Measurements from ENCODE around the gene ACADSB.

The ACADSB gene

DNA sequence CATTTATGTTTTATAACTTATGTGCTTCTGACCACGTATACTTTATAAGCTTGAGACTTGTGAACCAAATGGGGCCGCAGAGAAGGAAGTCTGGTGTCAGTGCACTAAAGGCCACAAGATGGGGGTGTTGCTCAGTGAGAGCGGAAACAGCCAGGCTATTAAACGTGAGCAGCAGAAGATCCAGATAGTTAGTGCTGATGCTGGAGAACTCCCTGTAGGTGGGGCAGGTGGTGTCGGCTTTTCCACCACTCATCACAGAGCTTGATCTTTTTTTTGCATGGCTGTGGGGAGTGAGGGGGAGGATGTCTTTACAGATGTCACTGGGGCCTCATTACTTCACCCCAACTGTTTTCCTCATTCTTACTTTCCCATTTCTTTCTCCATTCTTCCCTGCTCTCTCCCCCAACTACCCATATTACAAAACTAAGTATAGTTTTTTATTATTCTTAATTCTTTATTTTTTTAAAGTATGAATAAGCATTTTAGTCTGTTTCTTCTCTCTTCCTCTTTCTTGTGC is 34.7 kb downstream of the ACADSB start:
- in situ Hi-C loops (cut with HindIII; ENCODE audit: low pct_ligation_motif_present, low sequenced_read_pairs) = no loop called here
- DNase-seq = peak; percentile 62
- TF ChIP-seq, protein P1, sequence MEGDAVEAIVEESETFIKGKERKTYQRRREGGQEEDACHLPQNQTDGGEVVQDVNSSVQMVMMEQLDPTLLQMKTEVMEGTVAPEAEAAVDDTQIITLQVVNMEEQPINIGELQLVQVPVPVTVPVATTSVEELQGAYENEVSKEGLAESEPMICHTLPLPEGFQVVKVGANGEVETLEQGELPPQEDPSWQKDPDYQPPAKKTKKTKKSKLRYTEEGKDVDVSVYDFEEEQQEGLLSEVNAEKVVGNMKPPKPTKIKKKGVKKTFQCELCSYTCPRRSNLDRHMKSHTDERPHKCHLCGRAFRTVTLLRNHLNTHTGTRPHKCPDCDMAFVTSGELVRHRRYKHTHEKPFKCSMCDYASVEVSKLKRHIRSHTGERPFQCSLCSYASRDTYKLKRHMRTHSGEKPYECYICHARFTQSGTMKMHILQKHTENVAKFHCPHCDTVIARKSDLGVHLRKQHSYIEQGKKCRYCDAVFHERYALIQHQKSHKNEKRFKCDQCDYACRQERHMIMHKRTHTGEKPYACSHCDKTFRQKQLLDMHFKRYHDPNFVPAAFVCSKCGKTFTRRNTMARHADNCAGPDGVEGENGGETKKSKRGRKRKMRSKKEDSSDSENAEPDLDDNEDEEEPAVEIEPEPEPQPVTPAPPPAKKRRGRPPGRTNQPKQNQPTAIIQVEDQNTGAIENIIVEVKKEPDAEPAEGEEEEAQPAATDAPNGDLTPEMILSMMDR (IDR thresholded peaks at IDR 0.05; ENCODE audit: low read depth, low read length, missing control alignments) = peak; percentile 89
- Histone ChIP-seq H3K27ac (no peak overlapping the region), H3K36me3 (replicated peaks) (no peaks in the 10 kb centered on the region), H3K27me3 (replicated peaks) (no peaks in the 10 kb centered on the region), H3K4me3 (ENCODE audit: low read depth, low read length) (no peak overlapping the region)

DNA sequence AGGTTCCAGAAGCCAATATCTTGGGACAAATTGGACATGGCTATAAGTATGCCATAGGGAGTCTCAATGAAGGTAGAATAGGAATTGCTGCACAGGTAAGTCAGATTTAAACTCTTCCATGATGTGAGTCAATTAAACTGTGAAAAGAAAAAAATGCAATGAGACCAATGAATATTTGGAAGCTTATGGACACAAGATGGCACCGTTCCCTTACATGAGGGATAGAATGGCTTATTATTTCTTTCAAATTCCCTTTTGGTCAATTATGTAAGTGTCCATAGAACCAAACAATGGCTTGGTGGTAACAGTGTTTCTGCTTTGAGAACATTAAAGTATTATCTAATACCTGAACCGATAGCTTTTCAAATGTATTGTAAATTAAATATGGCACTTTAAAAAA is 35.6 kb downstream of the ACADSB start:
- in situ Hi-C loops (cut with HindIII; ENCODE audit: low pct_ligation_motif_present, low sequenced_read_pairs) = no loop called here
- no peak overlapping the region for H3K4me3 ChIP-seq (ENCODE audit: low read depth, low read length)
- no peaks in the 10 kb centered on the region for H3K27me3 ChIP-seq (replicated peaks)
- TF ChIP-seq, protein P1 (IDR thresholded peaks at IDR 0.05; ENCODE audit: low read depth, low read length, missing control alignments) = no peak
- H3K27ac ChIP-seq = no peak overlapping the region
- no peak for DNase-seq
- H3K36me3 ChIP-seq (replicated peaks) = no peaks in the 10 kb centered on the region

DNA sequence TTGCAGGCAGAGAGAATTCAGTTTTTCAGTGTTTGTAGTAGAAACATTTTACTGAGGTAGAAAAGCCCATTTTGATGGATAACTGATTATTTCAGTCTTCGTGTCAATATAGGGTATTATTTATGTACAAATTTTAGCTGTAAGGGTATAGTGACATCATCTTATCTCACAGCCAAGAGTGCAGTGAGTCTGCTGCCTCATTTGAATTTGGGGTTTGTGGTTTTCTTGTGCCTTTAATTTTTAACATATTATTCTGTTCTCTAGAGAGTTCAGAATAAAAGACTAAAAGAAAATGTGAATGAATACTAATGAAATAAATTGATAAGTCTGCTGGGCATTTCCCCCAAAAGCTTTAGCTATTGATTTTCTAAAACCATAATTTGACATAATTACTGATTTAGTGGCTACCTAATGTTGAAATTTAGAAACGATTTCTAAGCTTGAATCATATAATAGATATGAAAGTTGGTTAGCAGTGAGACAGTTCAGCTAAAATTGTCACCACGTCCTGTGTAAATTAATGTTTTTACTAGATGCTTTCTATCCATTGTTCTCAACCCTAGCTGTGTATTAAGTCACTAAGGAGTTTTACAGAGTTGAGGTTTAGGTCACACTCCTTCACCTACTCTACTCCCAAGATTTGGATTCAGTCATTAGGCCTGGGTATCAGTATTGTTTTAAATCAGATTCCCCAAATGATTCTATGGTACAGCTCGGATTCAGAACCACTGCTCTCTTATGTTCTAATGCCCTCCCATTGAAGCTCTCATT is 37.3 kb downstream of the ACADSB start:
- DNase-seq = no peak
- in situ Hi-C loops (cut with HindIII; ENCODE audit: low pct_ligation_motif_present, low sequenced_read_pairs) = no loop called here
- Histone ChIP-seq H3K36me3 (replicated peaks) (no peaks in the 10 kb centered on the region), H3K27me3 (replicated peaks) (no peaks in the 10 kb centered on the region), H3K27ac (no peak overlapping the region), H3K4me3 (ENCODE audit: low read depth, low read length) (no peak overlapping the region)
- TF ChIP-seq, protein P1 (IDR thresholded peaks at IDR 0.05; ENCODE audit: low read depth, low read length, missing control alignments) = no peak

DNA sequence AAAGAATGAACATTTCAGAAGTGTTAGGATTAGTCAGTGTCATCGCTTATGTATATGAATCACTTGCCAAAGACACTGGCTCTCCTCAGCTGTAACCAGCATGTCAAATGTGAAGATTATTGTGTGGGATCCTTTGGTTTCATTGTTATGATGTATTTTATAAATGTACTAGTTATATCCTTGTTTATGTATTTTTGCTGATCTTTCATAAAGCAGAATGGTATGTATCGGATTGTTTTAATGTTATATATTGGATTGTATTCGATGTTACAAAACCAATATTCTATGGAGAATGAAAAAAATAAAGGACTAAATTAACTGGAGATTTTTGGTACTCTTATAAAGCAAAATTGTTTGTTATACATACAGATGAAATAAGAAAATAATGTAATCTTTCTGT is 49.2 kb downstream of the ACADSB start:
- Histone ChIP-seq H3K36me3 (replicated peaks) (no peaks in the 10 kb centered on the region), H3K4me3 (ENCODE audit: low read depth, low read length) (no peak overlapping the region), H3K27ac (no peak overlapping the region), H3K27me3 (replicated peaks) (no peaks in the 10 kb centered on the region)
- DNase-seq = no peak
- TF ChIP-seq, protein P1 (IDR thresholded peaks at IDR 0.05; ENCODE audit: low read depth, low read length, missing control alignments) = no peak
- in situ Hi-C loops (cut with HindIII; ENCODE audit: low pct_ligation_motif_present, low sequenced_read_pairs) = no loop called here

DNA sequence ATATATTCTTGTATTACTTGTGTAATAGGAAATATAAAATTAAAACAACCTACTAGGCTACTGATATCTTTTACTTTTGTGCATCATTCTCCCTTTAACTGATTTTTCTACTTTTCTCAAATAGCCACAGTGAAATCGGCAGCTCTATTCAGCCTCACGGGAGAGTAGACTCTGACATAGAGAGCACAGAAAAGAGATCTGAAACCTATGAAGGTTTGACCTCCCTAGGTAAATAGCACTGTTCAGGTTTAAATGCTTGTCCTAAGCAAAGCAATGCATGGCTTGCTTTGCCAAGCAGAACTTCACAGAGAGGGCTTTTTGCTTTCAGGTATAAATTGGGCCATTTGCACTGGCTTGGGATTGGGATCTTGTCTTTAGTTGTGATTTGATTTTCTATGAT is 53.1 kb downstream of the ACADSB start:
- H3K27me3 ChIP-seq (replicated peaks) = no peaks in the 10 kb centered on the region
- H3K36me3 ChIP-seq (replicated peaks) = no peaks in the 10 kb centered on the region
- no peak overlapping the region for H3K27ac ChIP-seq
- TF ChIP-seq, protein P1 (IDR thresholded peaks at IDR 0.05; ENCODE audit: low read depth, low read length, missing control alignments) = no peak
- in situ Hi-C loops (cut with HindIII; ENCODE audit: low pct_ligation_motif_present, low sequenced_read_pairs) = no loop called here
- no peak for DNase-seq
- H3K4me3 ChIP-seq (ENCODE audit: low read depth, low read length) = no peak overlapping the region

Data from brain microvascular endothelial cell (primary cell).